H9 (cell line): ENCODE data around the gene ERMAP. TPM values are rescaled to one million over a fixed set of nuclear protein-coding genes. Genes with fewer than 3 reads are reported as not detected.

Experiments used
- DNase-seq: peaks from one replicate; pipeline ENCODE4 v3.0.0-alpha.2; 2017
- H2AFZ ChIP-seq: one replicate; pipeline ENCODE4 v1.6.1; 2013; ENCODE audit warnings: mild to moderate bottlenecking, low read length, control low read depth, moderate library complexity
- H2AK5ac ChIP-seq: 2 replicates; pipeline ENCODE4 v1.6.1; 2013; ENCODE audit warnings: low read length, control low read depth, mixed read lengths; ENCODE audit not compliant: insufficient read length
- H2BK120ac ChIP-seq: one replicate; pipeline ENCODE4 v1.6.1; 2013; ENCODE audit warnings: low read depth, mild to moderate bottlenecking, low read length, control low read depth, inconsistent platforms; ENCODE audit not compliant: poor library complexity, severe bottlenecking
- H2BK12ac ChIP-seq: 2 replicates; pipeline ENCODE4 v1.6.1; 2013; ENCODE audit warnings: low read length, control low read depth, mixed read lengths, low read depth; ENCODE audit not compliant: insufficient read length
- H2BK15ac ChIP-seq: 2 replicates; pipeline ENCODE4 v1.6.1; 2013; ENCODE audit warnings: low read depth, low read length, control low read depth
- H2BK20ac ChIP-seq: one replicate; pipeline ENCODE4 v1.6.1; 2013; ENCODE audit warnings: low read depth, mild to moderate bottlenecking, low read length, control low read depth, inconsistent platforms; ENCODE audit not compliant: poor library complexity, severe bottlenecking
- H2BK5ac ChIP-seq: 2 replicates; pipeline ENCODE4 v1.6.1; 2013; ENCODE audit warnings: low read length, control low read depth, mixed read lengths; ENCODE audit not compliant: insufficient read length
- H3K14ac ChIP-seq: 2 replicates; pipeline ENCODE4 v1.6.1; 2013; ENCODE audit warnings: low read length, control low read depth; ENCODE audit not compliant: insufficient read depth
- H3K18ac ChIP-seq: 2 replicates; pipeline ENCODE4 v1.6.1; 2013; ENCODE audit warnings: low read depth, mild to moderate bottlenecking, mixed read lengths, low read length, control low read depth; ENCODE audit not compliant: insufficient read length
- H3K23ac ChIP-seq: 2 replicates; pipeline ENCODE4 v1.6.1; 2013; ENCODE audit warnings: low read length, control low read depth, mixed read lengths, low read depth; ENCODE audit not compliant: insufficient read length
- H3K23me2 ChIP-seq: 2 replicates; pipeline ENCODE4 v1.6.1; 2013; ENCODE audit warnings: low read depth, mild to moderate bottlenecking, mixed read lengths, low read length, control low read depth; ENCODE audit not compliant: insufficient read length, poor library complexity, severe bottlenecking
- H3K27ac ChIP-seq: 2 replicates; pipeline ENCODE4 v1.5.1; 2013; ENCODE audit warnings: low read length, control low read depth, mixed read lengths, low read depth; ENCODE audit not compliant: insufficient read length
- H3K27me3 ChIP-seq: 2 replicates; pipeline ENCODE4 v1.6.1; 2013; ENCODE audit warnings: low read length, control low read depth, inconsistent platforms; ENCODE audit not compliant: insufficient read depth
- H3K4ac ChIP-seq: 2 replicates; pipeline ENCODE4 v1.6.1; 2013; ENCODE audit warnings: low read depth, mild to moderate bottlenecking, control low read depth, inconsistent platforms, low read length, moderate library complexity
- H3K4me1 ChIP-seq: 2 replicates; pipeline ENCODE4 v1.6.1; 2013; ENCODE audit warnings: low read length, control low read depth, inconsistent platforms; ENCODE audit not compliant: insufficient read depth
- H3K4me2 ChIP-seq: 2 replicates; pipeline ENCODE4 v1.6.1; 2013; ENCODE audit warnings: low read length, control low read depth, mixed read lengths; ENCODE audit not compliant: insufficient read length, insufficient read depth
- H3K56ac ChIP-seq: 2 replicates; pipeline ENCODE4 v1.6.1; 2013; ENCODE audit warnings: low read depth, mild to moderate bottlenecking, mixed read lengths, low read length, control low read depth; ENCODE audit not compliant: insufficient read length
- H3K79me1 ChIP-seq: 2 replicates; pipeline ENCODE4 v1.6.1; 2013; ENCODE audit warnings: low read depth, mild to moderate bottlenecking, moderate library complexity, low read length, control low read depth, inconsistent platforms; ENCODE audit not compliant: insufficient read depth, poor library complexity, severe bottlenecking
- H3K79me2 ChIP-seq: 2 replicates; pipeline ENCODE4 v1.6.1; 2013; ENCODE audit warnings: low read length, control low read depth, inconsistent platforms; ENCODE audit not compliant: insufficient read depth
- H3K9ac ChIP-seq: 2 replicates; pipeline ENCODE4 v1.6.1; 2013; ENCODE audit warnings: low read length, control low read depth, mixed read lengths; ENCODE audit not compliant: insufficient read length; ENCODE audit errors: extremely low read depth
- H3K9me3 ChIP-seq: one replicate; pipeline ENCODE4 v1.6.1; 2013; ENCODE audit warnings: low read depth, low read length, inconsistent platforms; ENCODE audit not compliant: control insufficient read depth
- H3T11ph ChIP-seq: one replicate; pipeline ENCODE4 v1.6.1; 2013; ENCODE audit warnings: mild to moderate bottlenecking, low read length, control low read depth, inconsistent platforms
- H4K20me1 ChIP-seq: one replicate; pipeline ENCODE4 v1.6.1; 2013; ENCODE audit not compliant: control insufficient read depth, insufficient read length, insufficient read depth
- H4K5ac ChIP-seq: 2 replicates; pipeline ENCODE4 v1.6.1; 2013; ENCODE audit warnings: low read depth, mild to moderate bottlenecking, mixed read lengths, low read length, control low read depth; ENCODE audit not compliant: insufficient read length
- H4K8ac ChIP-seq: replicated peaks from 2 replicates; pipeline ENCODE4 v1.6.1; 2013; ENCODE audit warnings: low read length, control low read depth, mixed read lengths, low read depth; ENCODE audit not compliant: insufficient read length
- H4K91ac ChIP-seq: 2 replicates; pipeline ENCODE4 v1.6.1; 2013; ENCODE audit warnings: low read depth, mild to moderate bottlenecking, moderate library complexity, mixed read lengths, low read length, control low read depth; ENCODE audit not compliant: insufficient read length
- H3K27ac Mint-ChIP-seq, 3 experiments: 2 replicates in 2 of 3; 3 replicates in 1 of 3; pipeline ENCODE4 v1.8.0; 2020 to 2021; ENCODE audit warnings: mixed read lengths in 3 of 3, mild to moderate bottlenecking in 1 of 3, moderate library complexity in 1 of 3
- H3K27me3 Mint-ChIP-seq: 2 replicates; pipeline ENCODE4 v1.8.0; 2021; ENCODE audit warnings: low read depth, mild to moderate bottlenecking, moderate library complexity, mixed read lengths
- H3K36me3 Mint-ChIP-seq, 3 experiments: 2 replicates in 2 of 3; 3 replicates in 1 of 3; pipeline ENCODE4 v1.8.0; 2020 to 2021; ENCODE audit warnings: low read depth in 3 of 3, mixed read lengths in 3 of 3; ENCODE audit not compliant: insufficient read depth in 1 of 3
- H3K4me1 Mint-ChIP-seq, 2 experiments: 2 replicates each; pipeline ENCODE4 v1.8.0; 2020; ENCODE audit warnings: mixed read lengths in 2 of 2
- H3K4me3 Mint-ChIP-seq, 2 experiments: 2 replicates in 1 of 2; 3 replicates in 1 of 2; pipeline ENCODE4 v1.8.0; 2020 to 2021; ENCODE audit warnings: mild to moderate bottlenecking in 2 of 2, mixed read lengths in 2 of 2, moderate library complexity in 1 of 2
- H3K9me3 Mint-ChIP-seq, 2 experiments: 2 replicates in 1 of 2; 3 replicates in 1 of 2; pipeline ENCODE4 v1.8.0; 2020; ENCODE audit warnings: mild to moderate bottlenecking in 2 of 2, mixed read lengths in 2 of 2, moderate library complexity in 1 of 2
- CTCF ChIP-seq: fragments of 200-600 bp; sonication (generic); conservative IDR thresholded peaks from 3 replicates; pipeline ENCODE4 v1.8.0; 2021; ENCODE audit warnings: antibody characterized with exemption, mild to moderate bottlenecking
- WGBS: extraction: QIAGEN DNeasy Blood & Tissue Kit; methylation state at CpG from one replicate; pipeline ENCODE4 v1.1.7; 2013; ENCODE audit warnings: missing lambda C conversion rate, low lambda C conversion rate, mixed read lengths; ENCODE audit not compliant: insufficient read length; ENCODE audit errors: extremely low coverage; 5-methylcytosine and 5-hydroxymethylcytosine counted together
- total RNA-seq: library from RNA; stranded (reverse); gene quantifications from 2 replicates; pipeline ENCODE4 v1.2.1, GENCODE V29; 2021

Gene ERMAP
- total RNA-seq, 1 experiment from 2014 or later, result 4.5 TPM

- TF ChIP-seq CTCF, result no peak
- Histone ChIP-seq H3K23me2 (no peaks in the 10 kb centered on the region), H2BK12ac (no peak overlapping the region), H3K18ac (no peak overlapping the region), H3K56ac (no peak overlapping the region), H3K9ac (no peak overlapping the region), H4K20me1 (no peaks in the 10 kb centered on the region), H2AK5ac (no peak overlapping the region), H2BK120ac (no peak overlapping the region), H3T11ph (no peak overlapping the region), H3K79me2 (no peaks in the 10 kb centered on the region; the same call in 1 of the 2 replicates), H2BK15ac (no peak overlapping the region), H3K4me1 (no peaks in the 10 kb centered on the region; the same call in 1 of the 2 replicates), H3K27me3 (no peaks in the 10 kb centered on the region), H3K9me3 (no peaks in the 10 kb centered on the region), H2BK5ac (no peak overlapping the region), H4K8ac (no peak overlapping the region), H3K23ac (no peak overlapping the region), H4K91ac (no peak overlapping the region), H3K27ac (no peak overlapping the region), H3K4me2 (no peak overlapping the region), H2AFZ (no peak overlapping the region), H3K14ac (no peak overlapping the region), H4K5ac (no peak overlapping the region), H3K79me1 (no peaks in the 10 kb centered on the region), H3K4ac (no peak overlapping the region), H2BK20ac (no peak overlapping the region)
- Mint-ChIP-seq H3K9me3 (no peaks in the 10 kb centered on the region), H3K36me3 (no peaks in the 10 kb centered on the region; a peak in 1 of 7 replicates), H3K27ac (peak overlapping the region in 1 of 3 experiments; percentile 40; a peak in 2 of 7 replicates), H3K4me3 (no peak overlapping the region), H3K27me3 (no peaks in the 10 kb centered on the region), H3K4me1 (peaks cover 17% of the 10 kb centered on the region in 2 experiments)
- WGBS, result no CpG with 5 or more reads among the region's 10 CpGs
- no peak for DNase-seq
Measured at GRCh38 chr1:42825036-42825851, 8.3 kb downstream of the ERMAP start.
